ENCODE measurements around the gene RASGRF2.
"Not testable (repeated sequence)": the region's sequence is repeated elsewhere in the genome, so short reads cannot be mapped to it uniquely, and the experiment has no call there.

RASGRF2 gene

DNA sequence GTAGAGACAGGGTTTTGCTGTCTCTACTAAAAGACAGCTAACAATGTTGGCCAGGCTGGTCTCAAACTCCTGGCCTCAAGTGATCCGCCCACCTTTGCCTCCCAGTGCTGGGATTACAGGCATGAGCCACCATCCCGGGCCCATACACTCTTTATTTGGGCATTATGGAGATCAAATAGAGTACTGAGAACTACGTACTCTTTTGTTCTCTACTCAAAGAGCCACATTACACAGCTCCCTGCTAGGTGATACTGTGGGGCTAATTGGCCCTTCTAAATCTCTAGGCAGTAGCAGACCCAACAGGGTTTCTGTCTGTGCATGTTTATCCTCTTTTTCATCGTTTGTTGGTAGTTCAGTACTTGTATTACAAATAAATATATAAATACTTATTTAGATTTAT, 289.1 kb downstream of the RASGRF2 start:
- no peak overlapping the region for H3K27ac Mint-ChIP-seq
- H3K4me3 Mint-ChIP-seq: no peak overlapping the region
- H3K27me3 Mint-ChIP-seq: no peaks in the 10 kb centered on the region
- H3K4me1 Mint-ChIP-seq: no peaks in the 10 kb centered on the region
- ATAC-seq: no peak
- H3K36me3 Mint-ChIP-seq: peaks cover 38% of the 10 kb centered on the region
- peaks cover 4% of the 10 kb centered on the region for H3K9me3 Mint-ChIP-seq

DNA sequence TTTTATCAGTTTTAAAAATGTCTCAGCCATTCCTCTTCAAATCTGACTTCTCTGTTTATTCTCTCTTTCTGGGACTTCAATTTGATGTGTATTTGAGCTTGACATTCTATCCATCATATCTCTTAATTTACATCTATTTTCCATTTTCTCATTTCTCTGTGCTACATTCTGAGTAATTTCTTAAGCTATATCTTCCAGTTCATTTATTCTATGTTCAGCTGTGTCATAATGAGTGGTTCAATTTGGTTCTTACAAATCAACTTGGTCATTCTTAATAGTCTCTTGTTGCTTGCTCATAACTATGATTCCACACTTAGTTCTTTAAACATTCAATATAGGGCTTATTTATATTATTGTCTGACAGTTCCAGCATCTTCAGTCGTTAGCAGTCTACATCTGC, 289.8 kb downstream of the RASGRF2 start:
- H3K36me3 Mint-ChIP-seq: peaks cover 44% of the 10 kb centered on the region
- H3K4me3 Mint-ChIP-seq: no peak overlapping the region
- no peak for ATAC-seq
- no peak overlapping the region for H3K27ac Mint-ChIP-seq
- peaks cover 4% of the 10 kb centered on the region for H3K9me3 Mint-ChIP-seq
- no peaks in the 10 kb centered on the region for H3K4me1 Mint-ChIP-seq
- H3K27me3 Mint-ChIP-seq: no peaks in the 10 kb centered on the region

DNA sequence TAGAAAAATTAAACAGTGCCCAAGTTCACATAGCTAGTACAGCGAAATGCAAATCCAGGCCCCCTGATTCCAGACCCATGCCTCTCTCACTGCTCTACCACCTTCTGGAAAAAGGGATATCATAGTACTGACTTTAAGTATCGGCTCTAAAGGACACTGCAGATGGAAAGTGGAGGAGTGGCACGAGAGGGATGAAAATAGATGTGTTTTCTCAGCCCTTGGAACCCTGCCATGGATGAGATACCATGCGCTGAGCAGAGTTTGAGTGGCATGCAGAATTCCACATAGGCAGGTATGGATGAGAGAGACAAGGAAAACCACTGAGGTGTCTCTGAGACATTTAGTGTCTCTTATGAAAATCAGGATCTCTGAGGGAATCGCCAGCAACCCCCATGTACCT, 291.8 kb downstream of the RASGRF2 start:
- Mint-ChIP-seq H3K27me3 (no peaks in the 10 kb centered on the region), H3K9me3 (peaks cover 4% of the 10 kb centered on the region), H3K36me3 (peaks cover 44% of the 10 kb centered on the region), H3K4me1 (no peaks in the 10 kb centered on the region), H3K4me3 (no peak overlapping the region), H3K27ac (no peak overlapping the region)
- no peak for ATAC-seq

DNA sequence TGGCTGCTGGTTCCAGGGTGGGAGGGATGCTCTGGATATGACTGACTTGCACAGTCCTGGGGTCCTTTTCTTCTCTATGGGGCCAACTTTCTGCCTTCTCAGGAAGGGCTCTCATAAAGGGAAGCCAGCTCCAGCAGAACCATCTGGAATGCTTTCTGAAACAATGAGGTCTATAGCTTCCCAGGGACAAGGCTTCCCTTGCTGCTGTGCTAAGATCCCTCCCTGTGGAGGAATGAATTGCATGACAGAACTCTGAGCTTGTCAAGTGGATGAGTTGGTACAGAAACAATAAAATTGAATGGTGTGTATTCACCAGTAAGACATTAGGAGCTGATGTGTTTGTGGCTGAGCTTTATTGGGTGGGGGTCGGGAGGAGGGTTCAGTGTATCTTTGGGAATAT, 292.7 kb downstream of the RASGRF2 start:
- H3K4me1 Mint-ChIP-seq: no peaks in the 10 kb centered on the region

DNA sequence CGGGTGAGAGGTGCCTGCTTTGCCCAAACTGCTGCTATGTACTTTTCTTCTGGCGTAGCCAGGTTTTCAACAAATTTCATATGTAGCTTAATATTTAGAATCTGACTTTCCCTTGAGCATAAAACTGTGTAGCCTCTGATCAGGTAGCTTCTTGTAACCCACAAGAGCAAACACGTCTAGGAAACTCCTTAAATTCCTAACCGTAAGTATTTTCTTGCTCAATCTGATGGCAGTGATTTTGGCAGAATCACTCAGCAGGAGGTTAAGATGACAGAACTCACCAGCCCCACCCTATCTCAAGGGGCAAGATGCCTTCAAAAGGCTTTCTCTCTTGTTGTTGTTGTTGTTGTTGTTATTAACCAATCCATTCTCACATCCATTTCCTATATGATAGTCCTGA, 293.7 kb downstream of the RASGRF2 start:
- Mint-ChIP-seq H3K27me3 (no peaks in the 10 kb centered on the region), H3K4me3 (no peak overlapping the region), H3K27ac (no peak overlapping the region), H3K9me3 (peaks cover 4% of the 10 kb centered on the region), H3K4me1 (peaks cover 6% of the 10 kb centered on the region), H3K36me3 (peaks cover 52% of the 10 kb centered on the region)
- no peak for ATAC-seq

More for the DNA sequence above, 292.7 kb downstream of the RASGRF2 start:
- Mint-ChIP-seq H3K27me3 (no peaks in the 10 kb centered on the region), H3K27ac (no peak overlapping the region), H3K4me3 (no peak overlapping the region), H3K9me3 (peaks cover 4% of the 10 kb centered on the region), H3K36me3 (peaks cover 52% of the 10 kb centered on the region)
- no peak for ATAC-seq

DNA sequence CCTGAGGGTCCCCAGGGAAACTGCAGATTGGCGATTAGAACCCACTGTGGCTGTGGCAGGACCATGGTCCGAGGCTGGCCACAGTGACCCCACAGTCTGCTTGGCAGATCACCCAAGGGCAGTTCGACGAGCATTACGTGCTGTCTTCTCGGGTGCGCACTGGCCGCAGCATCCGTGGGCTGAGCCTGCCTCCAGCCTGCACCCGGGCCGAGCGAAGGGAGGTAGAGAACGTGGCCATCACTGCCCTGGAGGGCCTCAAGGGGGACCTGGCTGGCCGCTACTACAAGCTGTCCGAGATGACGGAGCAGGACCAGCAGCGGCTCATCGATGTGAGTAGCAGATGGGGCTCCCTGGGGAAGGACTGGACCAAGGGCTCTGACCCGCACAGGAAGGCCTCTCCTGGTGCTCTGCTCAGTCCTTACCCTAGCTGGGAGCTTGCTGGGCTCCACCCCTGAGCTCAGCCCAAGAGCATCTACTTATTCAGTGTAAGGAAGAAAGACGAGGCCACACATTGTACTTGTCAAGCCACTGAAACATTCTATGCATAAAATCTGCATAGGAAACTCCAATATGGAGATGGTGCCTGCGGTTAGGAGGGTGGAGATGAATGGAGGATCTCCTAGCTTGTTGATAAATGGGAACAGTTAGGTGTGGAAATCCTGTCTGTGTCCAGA, 294.9 kb downstream of the RASGRF2 start:
- Mint-ChIP-seq H3K4me3 (no peak overlapping the region), H3K27me3 (no peaks in the 10 kb centered on the region), H3K4me1 (peaks cover 6% of the 10 kb centered on the region), H3K9me3 (peaks cover 5% of the 10 kb centered on the region), H3K27ac (no peak overlapping the region), H3K36me3 (peaks cover 54% of the 10 kb centered on the region)
- no peak for ATAC-seq

DNA sequence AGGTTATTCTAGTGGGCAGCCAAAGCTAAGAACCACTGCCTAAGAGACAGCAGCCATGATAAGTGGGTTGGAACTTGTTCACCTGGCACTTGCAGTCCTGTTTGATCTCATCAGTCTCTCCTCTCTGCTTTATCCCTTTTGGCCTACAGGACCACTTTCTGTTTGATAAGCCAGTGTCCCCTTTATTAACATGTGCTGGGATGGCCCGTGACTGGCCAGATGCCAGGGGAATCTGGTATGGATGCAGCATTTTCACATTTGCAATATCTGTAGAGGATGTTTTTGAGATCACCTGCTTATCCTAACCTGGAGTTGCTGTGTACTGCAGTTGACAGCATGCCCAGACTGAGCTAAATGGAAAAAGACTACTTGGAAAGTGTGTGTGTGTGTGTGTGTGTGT, 296.6 kb downstream of the RASGRF2 start:
- ATAC-seq: no peak
- H3K4me1 Mint-ChIP-seq: peaks cover 12% of the 10 kb centered on the region
- no peaks in the 10 kb centered on the region for H3K27me3 Mint-ChIP-seq
- H3K9me3 Mint-ChIP-seq: peaks cover 10% of the 10 kb centered on the region
- no peak overlapping the region for H3K4me3 Mint-ChIP-seq
- no peak overlapping the region for H3K27ac Mint-ChIP-seq
- peaks cover 57% of the 10 kb centered on the region for H3K36me3 Mint-ChIP-seq

DNA sequence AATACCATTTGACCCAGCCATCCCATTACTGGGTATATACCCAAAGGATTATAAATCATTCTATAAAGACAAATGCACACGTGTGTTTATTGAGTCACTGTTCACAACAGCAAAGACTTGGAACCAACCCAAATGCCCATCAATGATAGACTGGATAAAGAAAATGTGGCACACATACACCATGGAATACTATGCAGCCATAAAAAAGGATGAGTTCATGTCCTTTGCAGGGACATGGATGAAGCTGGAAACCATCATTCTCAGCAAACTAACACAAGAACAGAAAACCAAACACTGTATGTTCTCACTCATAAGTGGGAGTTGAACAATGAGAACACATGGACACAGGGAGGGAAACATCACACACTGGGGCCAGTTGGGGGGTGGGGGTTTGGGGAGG, 302.6 kb downstream of the RASGRF2 start:
- ATAC-seq, H3K27me3 Mint-ChIP-seq, H3K27ac Mint-ChIP-seq, H3K4me3 Mint-ChIP-seq: not testable (repeated sequence)
- Mint-ChIP-seq H3K9me3 (peaks cover 12% of the 10 kb centered on the region), H3K4me1 (peaks cover 12% of the 10 kb centered on the region), H3K36me3 (peaks cover 58% of the 10 kb centered on the region)

DNA sequence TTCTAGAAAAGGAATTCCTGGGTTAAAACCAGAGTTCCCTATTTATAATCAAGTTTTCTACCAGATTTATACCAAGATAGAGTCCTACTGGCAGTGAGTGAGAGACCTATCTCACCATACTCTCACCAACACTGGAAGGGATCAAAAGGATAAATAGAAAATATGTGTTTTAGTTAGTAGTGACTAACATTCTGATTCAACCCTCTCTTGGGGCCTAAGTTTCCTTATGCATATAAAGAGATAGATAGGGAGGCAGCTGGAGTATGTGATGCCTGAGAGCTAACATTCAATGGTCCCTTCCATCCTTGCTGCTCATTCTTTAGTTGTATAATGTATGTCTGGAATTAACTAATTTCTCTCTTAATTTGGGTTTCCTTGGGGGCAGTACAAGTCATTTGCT, 304.9 kb downstream of the RASGRF2 start:
- Mint-ChIP-seq H3K27me3 (no peaks in the 10 kb centered on the region), H3K9me3 (peaks cover 7% of the 10 kb centered on the region), H3K4me3 (no peak overlapping the region), H3K36me3 (peaks cover 61% of the 10 kb centered on the region), H3K4me1 (peaks cover 18% of the 10 kb centered on the region), H3K27ac (no peak overlapping the region)
- no peak for ATAC-seq

DNA sequence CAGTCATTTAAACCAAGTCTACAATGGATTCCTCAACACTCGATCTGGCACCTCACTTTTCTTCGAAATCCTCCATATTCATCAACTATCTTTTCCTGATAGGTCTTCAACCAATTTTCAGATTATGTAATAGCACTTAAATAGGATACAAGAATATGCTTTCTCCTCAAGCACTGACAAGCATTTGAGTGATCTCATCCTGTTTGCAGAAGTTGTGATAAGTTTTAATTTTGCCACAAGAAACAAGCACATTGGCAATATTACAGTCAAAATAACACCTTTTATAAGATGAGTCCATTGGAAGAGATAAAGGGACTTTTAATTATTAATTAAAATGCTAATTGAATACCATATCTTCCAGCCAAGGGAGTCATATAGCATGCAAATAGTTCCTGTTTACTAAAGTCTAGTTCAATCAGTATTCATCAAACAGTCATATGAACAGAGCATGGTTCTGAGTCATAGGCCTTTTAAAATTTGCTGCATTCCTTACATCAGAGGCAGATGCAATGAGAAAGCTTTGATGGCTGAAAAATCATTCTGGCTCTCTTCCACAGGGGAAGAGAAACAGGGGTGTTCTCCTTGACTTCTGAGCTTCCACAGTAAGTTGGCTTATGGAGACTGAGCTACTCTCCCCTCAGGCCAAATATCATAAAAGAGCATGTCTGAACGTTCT, 308.5 kb downstream of the RASGRF2 start:
- ATAC-seq: no peak
- H3K27ac Mint-ChIP-seq: no peak overlapping the region
- H3K4me3 Mint-ChIP-seq: no peak overlapping the region

DNA sequence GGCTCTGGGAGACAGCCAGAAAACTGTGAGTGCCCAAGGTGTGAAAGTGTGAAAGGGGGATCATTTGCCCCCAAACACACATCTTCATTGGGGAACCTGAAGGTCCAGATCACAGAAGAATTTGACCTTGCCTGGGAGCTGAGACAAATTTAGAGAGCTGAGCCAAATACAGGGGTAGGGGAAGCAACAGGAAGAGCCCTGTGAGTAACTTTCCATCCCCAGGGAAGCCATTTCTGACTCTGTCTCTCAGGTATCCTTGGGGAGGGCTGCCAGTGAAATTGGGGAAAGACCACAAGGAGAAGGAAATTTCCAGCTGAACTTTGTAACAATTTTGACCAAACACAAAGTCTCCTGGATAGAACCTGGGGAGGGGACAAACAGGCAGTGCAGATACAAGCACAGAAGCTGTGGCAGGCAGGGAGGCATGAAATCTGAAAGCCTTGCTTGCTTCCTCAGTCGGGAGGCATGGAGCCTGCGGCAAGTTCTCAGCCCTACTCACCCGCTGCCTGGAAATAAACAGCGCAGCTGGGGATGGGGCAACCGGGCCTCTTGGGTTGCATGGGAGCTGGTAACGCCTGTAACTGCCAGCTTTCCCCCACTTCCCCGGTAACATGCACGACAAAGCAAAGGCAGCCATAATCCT, 309.7 kb downstream of the RASGRF2 start:
- H3K27ac Mint-ChIP-seq: no peak overlapping the region
- H3K4me1 Mint-ChIP-seq: peaks cover 46% of the 10 kb centered on the region
- H3K9me3 Mint-ChIP-seq: peaks cover 30% of the 10 kb centered on the region
- no peak for ATAC-seq
- no peak overlapping the region for H3K4me3 Mint-ChIP-seq
- H3K27me3 Mint-ChIP-seq: no peaks in the 10 kb centered on the region
- peaks cover 67% of the 10 kb centered on the region for H3K36me3 Mint-ChIP-seq

More for the DNA sequence above, 308.5 kb downstream of the RASGRF2 start:
- Mint-ChIP-seq H3K36me3 (peaks cover 63% of the 10 kb centered on the region), H3K9me3 (peaks cover 23% of the 10 kb centered on the region), H3K4me1 (peaks cover 34% of the 10 kb centered on the region), H3K27me3 (no peaks in the 10 kb centered on the region)

DNA sequence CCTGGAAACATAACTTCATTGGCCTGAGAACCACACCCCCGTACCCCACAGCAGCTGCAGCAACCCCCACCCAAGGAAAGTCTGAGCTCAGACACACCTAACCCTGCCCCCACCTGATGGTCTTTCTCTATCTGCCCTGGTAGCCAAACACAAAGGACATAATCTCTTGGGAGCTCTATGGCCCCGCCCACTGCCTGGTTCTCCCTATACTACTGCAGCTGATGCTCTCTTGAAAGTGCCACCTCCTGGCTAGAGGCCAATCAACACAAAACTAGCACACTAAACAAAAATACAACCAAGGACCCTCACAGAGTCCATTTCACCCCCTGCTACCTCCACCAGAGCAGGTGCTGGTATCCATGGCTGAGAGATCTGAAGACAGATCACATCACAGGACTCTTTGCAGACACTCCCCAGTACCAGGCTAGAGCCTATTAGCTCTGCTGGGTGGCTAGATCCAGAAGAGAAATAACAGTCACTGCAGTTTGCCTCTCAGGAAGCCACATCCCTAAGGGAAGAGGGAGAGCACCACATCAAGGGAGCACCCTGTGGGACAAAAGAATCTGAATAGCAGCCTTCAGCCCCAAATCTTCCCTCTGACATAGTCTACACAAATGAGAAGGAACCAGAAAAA, 310.3 kb downstream of the RASGRF2 start:
- not testable (repeated sequence) for H3K4me3 Mint-ChIP-seq, ATAC-seq, H3K27ac Mint-ChIP-seq, H3K27me3 Mint-ChIP-seq
- H3K9me3 Mint-ChIP-seq: peaks cover 34% of the 10 kb centered on the region
- H3K4me1 Mint-ChIP-seq: peaks cover 49% of the 10 kb centered on the region
- peaks cover 73% of the 10 kb centered on the region for H3K36me3 Mint-ChIP-seq
